DOHH2 (cell line): ENCODE measurements around the gene COL23A1.

Source experiments
- H3F3A ChIP-seq: fragments of 200-600 bp; sonication (generic), shearing (Covaris generic); 2 replicates; pipeline ENCODE4 v1.6.0; 2016; ENCODE audit warnings: antibody characterized with exemption, mild to moderate bottlenecking; ENCODE audit not compliant: control insufficient read depth, insufficient read depth
- H3K27ac ChIP-seq: fragments of 200-600 bp; sonication (generic); 2 replicates; pipeline ENCODE4 v1.5.1; 2014; ENCODE audit warnings: low read depth, mild to moderate bottlenecking, low read length, moderate library complexity
- H3K27me3 ChIP-seq: fragments of 200-600 bp; sonication (generic); 2 replicates; pipeline ENCODE4 v1.6.1; 2014; ENCODE audit warnings: mild to moderate bottlenecking, low read length, mixed read lengths; ENCODE audit not compliant: control insufficient read depth
- H3K36me3 ChIP-seq: fragments of 200-600 bp; sonication (generic); 2 replicates; pipeline ENCODE4 v1.6.1; 2014; ENCODE audit warnings: mild to moderate bottlenecking, low read length, moderate library complexity, mixed read lengths; ENCODE audit not compliant: control insufficient read depth
- H3K4me1 ChIP-seq: fragments of 200-600 bp; sonication (generic); 2 replicates; pipeline ENCODE4 v1.6.1; 2014; ENCODE audit warnings: mild to moderate bottlenecking, low read length, mixed read lengths; ENCODE audit not compliant: control insufficient read depth
- H3K4me2 ChIP-seq: fragments of 200-600 bp; sonication (generic); 2 replicates; pipeline ENCODE4 v1.6.0; 2014; ENCODE audit warnings: mild to moderate bottlenecking, low read length, moderate library complexity
- H3K4me3 ChIP-seq: fragments of 200-600 bp; sonication (generic); 2 replicates; pipeline ENCODE4 v1.5.1; 2014; ENCODE audit warnings: mild to moderate bottlenecking, low read length, mixed read lengths
- H3K79me2 ChIP-seq: fragments of 200-600 bp; sonication (generic); 2 replicates; pipeline ENCODE4 v1.6.1; 2014; ENCODE audit warnings: mild to moderate bottlenecking, low read length, mixed read lengths; ENCODE audit not compliant: control insufficient read depth
- H3K9me2 ChIP-seq: fragments of 200-600 bp; sonication (generic); replicated peaks from 2 replicates; pipeline ENCODE4 v1.6.1; 2014; ENCODE audit warnings: mild to moderate bottlenecking, low read length, mixed read lengths; ENCODE audit not compliant: control insufficient read depth
- H3K9me3 ChIP-seq: fragments of 200-600 bp; sonication (generic); 2 replicates; pipeline ENCODE4 v1.6.1; 2014; ENCODE audit warnings: antibody characterized with exemption, low read length, mixed read lengths; ENCODE audit not compliant: control insufficient read depth, insufficient read depth
- H4K20me1 ChIP-seq: fragments of 200-600 bp; sonication (generic); 2 replicates; pipeline ENCODE4 v1.6.0; 2014; ENCODE audit warnings: low read depth, mild to moderate bottlenecking, antibody characterized with exemption, low read length, moderate library complexity; ENCODE audit not compliant: control insufficient read depth, insufficient read depth
- EZH2phosphoT487 ChIP-seq: fragments of 200-600 bp; sonication (generic); IDR thresholded peaks from 2 replicates; pipeline ENCODE4 v1.6.1; 2017; ENCODE audit warnings: borderline replicate concordance, mild to moderate bottlenecking, antibody characterized with exemption, low read length, moderate library complexity, mixed read lengths
- TF ChIP-seq, protein P1 (sequence below): fragments of 200-600 bp; sonication (generic); IDR thresholded peaks from one replicate; pipeline ENCODE4 v1.5.1; 2014; ENCODE audit warnings: antibody characterized with exemption, mild to moderate bottlenecking, low read depth, low read length; ENCODE audit not compliant: poor library complexity, severe bottlenecking

The COL23A1 gene

DNA sequence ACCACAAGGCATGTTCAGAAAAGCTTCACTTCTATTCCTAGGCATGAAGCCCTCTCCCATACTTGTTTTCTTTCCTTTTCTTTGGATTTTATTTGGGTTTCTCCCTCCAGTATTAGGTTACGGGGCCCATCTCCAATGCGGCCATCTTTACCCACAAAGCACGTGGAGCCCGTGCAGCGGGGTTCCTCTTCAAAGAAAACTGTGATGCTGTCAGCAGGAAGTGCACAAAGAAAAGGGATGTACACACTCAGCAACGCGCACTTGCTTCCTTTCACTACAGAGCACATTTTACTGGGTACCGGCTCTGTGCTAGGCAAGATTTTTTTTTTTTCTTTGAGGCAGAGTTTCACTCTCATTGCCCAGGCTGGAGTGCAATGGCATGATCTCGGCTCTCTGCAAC lies 106.6 kb downstream of the COL23A1 start:
- Histone ChIP-seq H3K4me2 (no peak overlapping the region), H3K36me3 (no peaks in the 10 kb centered on the region)

DNA sequence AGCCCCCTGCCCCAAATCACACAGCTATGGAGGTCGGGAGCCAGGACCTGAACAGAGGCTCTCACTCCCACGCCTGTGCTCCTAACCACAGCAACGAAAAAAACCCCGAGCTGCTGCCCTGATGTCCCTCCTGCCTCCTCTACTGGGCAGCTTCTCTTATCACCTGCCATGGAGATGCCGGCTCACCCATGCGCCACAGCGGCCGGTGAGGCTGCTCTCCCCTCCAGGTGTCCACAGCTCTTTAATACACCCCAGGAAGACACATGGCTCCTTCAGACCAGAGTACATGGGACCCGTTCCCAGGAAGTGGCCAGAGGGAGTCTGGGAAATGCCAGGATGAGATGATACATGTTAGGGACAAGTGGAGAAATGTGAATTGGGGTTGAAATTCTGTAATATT lies 110.9 kb downstream of the COL23A1 start:
- Histone ChIP-seq H3K4me1 (no peaks in the 10 kb centered on the region), H3K27ac (no peak overlapping the region)

More for the DNA sequence above, 106.6 kb downstream of the COL23A1 start:
- no peaks in the 10 kb centered on the region for H4K20me1 ChIP-seq
- H3K9me3 ChIP-seq, result no peaks in the 10 kb centered on the region
- no peaks in the 10 kb centered on the region for H3F3A ChIP-seq
- H3K4me3 ChIP-seq, result no peak overlapping the region
- H3K9me2 ChIP-seq, result no peaks in the 10 kb centered on the region
- no peak overlapping the region for H3K27ac ChIP-seq
- H3K27me3 ChIP-seq, result no peaks in the 10 kb centered on the region
- no peaks in the 10 kb centered on the region for H3K79me2 ChIP-seq
- H3K4me1 ChIP-seq, result no peaks in the 10 kb centered on the region
- no peak for TF ChIP-seq EZH2phosphoT487
- TF ChIP-seq, protein P1, sequence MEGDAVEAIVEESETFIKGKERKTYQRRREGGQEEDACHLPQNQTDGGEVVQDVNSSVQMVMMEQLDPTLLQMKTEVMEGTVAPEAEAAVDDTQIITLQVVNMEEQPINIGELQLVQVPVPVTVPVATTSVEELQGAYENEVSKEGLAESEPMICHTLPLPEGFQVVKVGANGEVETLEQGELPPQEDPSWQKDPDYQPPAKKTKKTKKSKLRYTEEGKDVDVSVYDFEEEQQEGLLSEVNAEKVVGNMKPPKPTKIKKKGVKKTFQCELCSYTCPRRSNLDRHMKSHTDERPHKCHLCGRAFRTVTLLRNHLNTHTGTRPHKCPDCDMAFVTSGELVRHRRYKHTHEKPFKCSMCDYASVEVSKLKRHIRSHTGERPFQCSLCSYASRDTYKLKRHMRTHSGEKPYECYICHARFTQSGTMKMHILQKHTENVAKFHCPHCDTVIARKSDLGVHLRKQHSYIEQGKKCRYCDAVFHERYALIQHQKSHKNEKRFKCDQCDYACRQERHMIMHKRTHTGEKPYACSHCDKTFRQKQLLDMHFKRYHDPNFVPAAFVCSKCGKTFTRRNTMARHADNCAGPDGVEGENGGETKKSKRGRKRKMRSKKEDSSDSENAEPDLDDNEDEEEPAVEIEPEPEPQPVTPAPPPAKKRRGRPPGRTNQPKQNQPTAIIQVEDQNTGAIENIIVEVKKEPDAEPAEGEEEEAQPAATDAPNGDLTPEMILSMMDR, result no peak

DNA sequence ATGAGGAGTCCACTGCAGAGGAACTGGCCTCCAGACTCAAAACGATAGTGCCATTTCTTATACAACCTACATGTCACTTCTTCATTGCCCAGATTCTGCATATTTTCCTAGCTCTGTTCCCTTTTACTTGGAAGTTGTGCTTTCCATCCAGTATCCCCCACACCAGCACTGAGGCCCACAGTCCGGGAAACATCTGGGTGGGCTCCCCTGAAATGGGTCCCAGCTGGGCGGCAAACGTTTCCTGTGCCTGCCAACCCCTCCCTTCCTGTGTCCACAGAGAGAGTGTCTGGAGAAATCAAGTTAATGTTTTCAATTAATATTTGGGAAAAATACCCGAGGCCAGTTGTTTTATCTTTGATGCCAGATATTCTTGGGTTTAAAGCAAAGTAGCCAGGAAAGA lies 111.8 kb downstream of the COL23A1 start:
- no peaks in the 10 kb centered on the region for H4K20me1 ChIP-seq
- no peaks in the 10 kb centered on the region for H3F3A ChIP-seq
- no peak overlapping the region for H3K4me2 ChIP-seq
- no peak overlapping the region for H3K4me3 ChIP-seq
- no peak overlapping the region for H3K27ac ChIP-seq
- TF ChIP-seq, protein P1, result no peak
- no peak for TF ChIP-seq EZH2phosphoT487
- no peaks in the 10 kb centered on the region for H3K27me3 ChIP-seq
- no peaks in the 10 kb centered on the region for H3K79me2 ChIP-seq
- no peaks in the 10 kb centered on the region for H3K4me1 ChIP-seq
- H3K9me2 ChIP-seq, result no peaks in the 10 kb centered on the region
- H3K9me3 ChIP-seq, result no peaks in the 10 kb centered on the region
- H3K36me3 ChIP-seq, result no peaks in the 10 kb centered on the region

More for the DNA sequence above, 110.9 kb downstream of the COL23A1 start:
- no peaks in the 10 kb centered on the region for H3K9me2 ChIP-seq
- H3K4me3 ChIP-seq, result no peak overlapping the region
- no peaks in the 10 kb centered on the region for H3K79me2 ChIP-seq
- no peaks in the 10 kb centered on the region for H3K36me3 ChIP-seq
- no peaks in the 10 kb centered on the region for H3K9me3 ChIP-seq
- TF ChIP-seq, protein P1, result no peak
- no peak for TF ChIP-seq EZH2phosphoT487
- H3F3A ChIP-seq, result no peaks in the 10 kb centered on the region
- H3K27me3 ChIP-seq, result no peaks in the 10 kb centered on the region
- no peak overlapping the region for H3K4me2 ChIP-seq
- H4K20me1 ChIP-seq, result no peaks in the 10 kb centered on the region
